ENCODE data around the gene MT1M. TPM values are rescaled to one million over a fixed set of nuclear protein-coding genes. Genes with fewer than 3 reads are reported as not detected.
A peak's percentile ranks its signal among the peaks of the same experiment; 100 is the strongest.

The MT1M gene
- total and polyA plus RNA-seq, 2 of the 8 experiments (the other 6 are each of a cell fraction or from before 2014, with no cell fraction given), result 2.1 TPM; not detected in 1

- Histone ChIP-seq H2BK120ac (replicated peaks; ENCODE audit: low read depth, low read length) (no peak overlapping the region), H4K5ac (ENCODE audit: insufficient read length, low read depth, low read length) (no peak overlapping the region), H3K9ac (replicated peaks in 1 of 4; ENCODE audit: extremely low read depth in 1 of 4, low read depth in 3 of 4, low read length in 3 of 4) (no peak overlapping the region), H3K4ac (replicated peaks; ENCODE audit: insufficient read length, low read depth, low read length) (no peak overlapping the region), H4K8ac (ENCODE audit: extremely low read depth, insufficient read depth, low read length) (no peak overlapping the region), H3K27ac (ENCODE audit: low read depth, low read length) (no peak overlapping the region), H3K18ac (ENCODE audit: extremely low read depth, low read length) (no peak overlapping the region), H3K23ac (ENCODE audit: insufficient read length) (no peak overlapping the region), H3K9me3 (ENCODE audit: insufficient read depth in 2 of 2, low read depth in 1 of 2, low read length in 1 of 2) (no peaks in the 10 kb centered on the region), H3K56ac (replicated peaks; ENCODE audit: insufficient read length, low read depth, low read length) (no peak overlapping the region), H2BK12ac (ENCODE audit: low read depth, low read length) (no peak overlapping the region), H4K20me1 (replicated peaks in 1 of 2; ENCODE audit: control insufficient read depth in 1 of 2, insufficient read depth in 2 of 2, low read length in 2 of 2) (peaks cover 14 to 29% of the 10 kb centered on the region in 2 experiments), H2BK5ac (ENCODE audit: low read depth, low read length) (peak overlapping the region; percentile 44; the same call in 1 of the 2 replicates), H3K36me3 (ENCODE audit: control insufficient read depth in 2 of 4, insufficient read depth in 4 of 4, low read length in 3 of 4) (no peaks in the 10 kb centered on the region; a peak in 1 of 8 replicates), H2AK5ac (ENCODE audit: low read depth, low read length) (no peak overlapping the region), H3K14ac (ENCODE audit: insufficient read length) (no peak overlapping the region), H3K4me2 (ENCODE audit: insufficient read depth in 1 of 2, low read depth in 2 of 2, low read length in 2 of 2) (peak overlapping the region; percentile 68 to 72), H2BK20ac (ENCODE audit: low read length) (no peak overlapping the region; the same call in 1 of the 2 replicates), H4K91ac (replicated peaks; ENCODE audit: insufficient read length, low read length) (no peak overlapping the region), H2BK15ac (ENCODE audit: low read length) (no peak overlapping the region), H3K27me3 (replicated peaks in 1 of 4; ENCODE audit: control insufficient read depth in 3 of 4, extremely low read depth in 1 of 4, insufficient read depth in 3 of 4, low read length in 3 of 4) (peaks cover 91 to 100% (median 100%) of the 10 kb centered on the region in 4 experiments), H2AFZ (ENCODE audit: low read length) (no peak overlapping the region), H3K4me1 (replicated peaks in 1 of 4; ENCODE audit: control insufficient read depth in 3 of 4, insufficient read depth in 4 of 4, low read length in 3 of 4) (peaks cover 0 to 13% (median 5%) of the 10 kb centered on the region in 4 experiments; a peak in 6 of 7 replicates), H3K79me1 (ENCODE audit: low read depth, low read length) (no peaks in the 10 kb centered on the region), H3K23me2 (ENCODE audit: low read depth, low read length) (peaks cover 5% of the 10 kb centered on the region; the same call in 1 of the 2 replicates), H3K4me3 (ENCODE audit: extremely low read depth in 1 of 4, insufficient read depth in 2 of 4, low read depth in 3 of 4, low read length in 4 of 4) (peak overlapping the region; percentile 10 to 56 (median 18); a peak in 4 of 8 replicates), H3K79me2 (ENCODE audit: control insufficient read depth in 1 of 2, insufficient read depth in 2 of 2, low read length in 2 of 2) (no peaks in the 10 kb centered on the region)
- DNase-seq (ENCODE audit: low read depth in 1 of 2, low spot score in 2 of 2) (no peak), FAIRE-seq (no peak)
- ChIA-PET CTCF (ENCODE audit: partially characterized antibody) (interaction anchor here (1.0 to 1.5 kb wide), 7 partner anchors 17 to 69 kb away, joined by 3 to 4 read pairs (median 3); no protein-coding TSS in a partner anchor), POLR2A (ENCODE audit: partially characterized antibody) (interaction anchor here (0.9 to 2.2 kb wide), 6 partner anchors 10 to 41 kb away, joined by 3 to 8 read pairs (median 4); partner anchors contain the start of genes MT1G and MT1H)
- 6% methylated on average over 5 of the region's 6 CpGs; no CpG with 5 or more reads in 1 of the 2 experiments for WGBS, 2 experiments (ENCODE audit: extremely low coverage in 1 of 2, insufficient coverage in 1 of 2, insufficient read length in 1 of 2, insufficient replicate concordance in 2 of 2, low coverage in 1 of 2, low lambda C conversion rate in 2 of 2, missing lambda C conversion rate in 1 of 2)
- TF ChIP-seq RAD21 (IDR thresholded peaks at IDR 0.05 in 1 of 2, conservative IDR thresholded peaks at IDR 0.05 in 1 of 2; ENCODE audit: low read depth in 2 of 2, low read length in 2 of 2) (no peak), SAP30 (IDR thresholded peaks at IDR 0.05; ENCODE audit: insufficient read depth, insufficient replicate concordance, low read length) (no peak), BCL11A (IDR thresholded peaks at IDR 0.05; ENCODE audit: low read depth in 2 of 2, low read length in 2 of 2) (no peak), SUZ12 (IDR thresholded peaks at IDR 0.05; ENCODE audit: low read length) (peak; percentile 23; the same call in 1 of the 2 replicates), TEAD4 (IDR thresholded peaks at IDR 0.05; ENCODE audit: low read depth, low read length) (no peak), HDAC2 (IDR thresholded peaks at IDR 0.05; ENCODE audit: borderline replicate concordance in 1 of 2, low read depth in 2 of 2, low read length in 2 of 2) (no peak), EZH2 (IDR thresholded peaks at IDR 0.05; ENCODE audit: low read depth, low read length, severe bottlenecking) (peak; percentile 48), KDM4A (IDR thresholded peaks at IDR 0.05; ENCODE audit: low read depth, low read length, severe bottlenecking) (no peak), RFX5 (IDR thresholded peaks at IDR 0.05; ENCODE audit: borderline replicate concordance, low read depth, low read length) (no peak), SRF (IDR thresholded peaks at IDR 0.05; ENCODE audit: low read depth, low read length) (no peak), YY1 (IDR thresholded peaks at IDR 0.05; ENCODE audit: low read depth, low read length) (no peak)
Measured at GRCh38 chr16:56632848-56633365, 448 bp downstream of the MT1M start.

Measured in H1 (cell line).